Ovary (tissue), 9 donors: Measurements from ENCODE around the gene PIAS3. TPM values are rescaled to one million over a fixed set of nuclear protein-coding genes. Genes with fewer than 3 reads are reported as not detected.

Experiments used
- DNase-seq, 5 donors: peaks; one replicate each; pipeline ENCODE4 v3.0.0-alpha.2; 2019 to 2020
- H3K27ac ChIP-seq, 2 donors: fragments of 200-600 bp; one replicate each; pipeline versions ENCODE4 v1.5.1 to v1.8.0; 2019 to 2022
- H3K27me3 ChIP-seq: fragments of 200-600 bp; one replicate; pipeline ENCODE4 v1.8.0; 2022
- H3K36me3 ChIP-seq: fragments of 200-600 bp; sonication (generic); one replicate; pipeline ENCODE4 v1.5.1; 2019
- H3K4me1 ChIP-seq: one replicate; pipeline ENCODE4 v1.8.1; 2013; ENCODE audit warnings: mild to moderate bottlenecking, moderate library complexity; ENCODE audit not compliant: insufficient read depth
- H3K4me3 ChIP-seq: fragments of 200-600 bp; sonication (generic); one replicate; pipeline ENCODE4 v1.5.1; 2017
- H3K9me3 ChIP-seq, 2 donors: fragments of 200-600 bp in 1 of 2; sonication (generic) in 1 of 2; one replicate each; pipeline versions ENCODE4 v1.5.1 to v1.8.1; 2013 to 2019; ENCODE audit warnings: mild to moderate bottlenecking in 1 of 2, moderate library complexity in 1 of 2
- CTCF ChIP-seq, 3 donors: fragments of 450-650 bp in 2 of 3; fragments of 200-600 bp in 1 of 3; IDR thresholded peaks; one replicate each; pipeline versions ENCODE4 v1.5.1 to v1.8.0; 2016 to 2022; ENCODE audit warnings: antibody characterized with exemption in 3 of 3, mild to moderate bottlenecking in 1 of 3
- EP300 ChIP-seq: sonication (generic); formaldehyde crosslinking; IDR thresholded peaks from one replicate; pipeline ENCODE4 v1.6.1; 2017; ENCODE audit warnings: antibody characterized with exemption
- POLR2A ChIP-seq: fragments of 450-650 bp; IDR thresholded peaks from one replicate; pipeline ENCODE4 v1.6.1; 2017; ENCODE audit warnings: antibody characterized with exemption, mild to moderate bottlenecking, moderate library complexity
- WGBS, 3 donors: extraction: QIAGEN DNeasy Blood & Tissue Kit in 1 of 3; methylation state at CpG; one replicate each; pipeline versions ENCODE4 v1.1.5 to v1.1.7; 2013 to 2017; 5-methylcytosine and 5-hydroxymethylcytosine counted together
- intact Hi-C, 4 donors: fragments of 100-400 bp; cut with DNase I; formaldehyde crosslinking; loops; one replicate each; pipeline versions ENCODE4 v1.11.0 to v1.15.1; 2022 to 2023
- polyA plus RNA-seq, 2 donors: library from polyadenylated mRNA; stranded (reverse); fragments of 200-250 nt in 1 of 2; fragments of 350-450 nt in 1 of 2; fragmentation: Illumina TruSeq in 1 of 2; extraction: RNeasy Lipid Tissue Mini Kit (QIAGEN cat#74804) in 1 of 2; gene quantifications; one replicate each; pipeline ENCODE4 v1.2.3, GENCODE V29; 2013 to 2014
- total RNA-seq, 7 donors: library from RNA; depleted of rRNA in 2 of 7; stranded (reverse); fragments of >200 nt in 2 of 7; fragmentation: NEBNext Ultra II Directional in 3 of 7; extraction: Animal tissue kit (Norgen Biotek cat#: 25700) in 3 of 7; gene quantifications; one replicate each; pipeline versions ENCODE4 v1.1.0 to v1.2.4, GENCODE V29; 2016 to 2023
- donor health status: DM: no; HTN: no; CAD: no; lungs with moderate emphysema.
- donor health status: DM: no; HTN: no; CAD: no.
- donor health status: Bipolar disorder and iron deficiency.
- donor health status: DM: yes; HTN: yes; CAD: no.
- donor health status: DM: no; HTN: no; CAD: no.
- donor health status: DM: yes; HTN: yes; CAD: no.

PIAS3 gene
- total and polyA plus RNA-seq, 9 donors: 22.9 to 64.1 (median 39.5) TPM

- Histone ChIP-seq H3K9me3 (no peaks in the 10 kb centered on the region), H3K27ac (no peak overlapping the region), H3K4me1 (peaks cover 6% of the 10 kb centered on the region), H3K4me3 (no peak overlapping the region), H3K27me3 (no peaks in the 10 kb centered on the region), H3K36me3 (no peaks in the 10 kb centered on the region)
- TF ChIP-seq CTCF (IDR thresholded peaks at IDR 0.05): no peak
- no peak for TF ChIP-seq POLR2A
- 65 to 82% (median 77%) methylated on average over 5 of the region's 5 CpGs for WGBS, 3 donors
- intact Hi-C loops: no loop called here
- DNase-seq: no peak
These were observed 4.6 kb upstream of the PIAS3 start for GRCh38 chr1:145863282-145864018.

GRCh38 chr1:145859491-145860023 lies 676 bp upstream of the PIAS3 start:
- intact Hi-C loops: loop anchor here in 1 of 4 donors (10.0 kb wide), 1 partner anchor 45 kb away; no protein-coding TSS in a partner anchor
- no peaks in the 10 kb centered on the region for H3K36me3 ChIP-seq
- H3K4me3 ChIP-seq: peak overlapping the region; percentile 85
- TF ChIP-seq POLR2A: peak; percentile 74
- TF ChIP-seq EP300: no peak
- peak in 2 of 3 donors; percentile 13 to 33 for TF ChIP-seq CTCF (IDR thresholded peaks at IDR 0.05)
- no peaks in the 10 kb centered on the region for H3K9me3 ChIP-seq
- peak overlapping the region; percentile 89 for H3K27ac ChIP-seq
- H3K27me3 ChIP-seq: no peaks in the 10 kb centered on the region
- 0 to 1% (median 1%) methylated on average over 41 of the region's 41 CpGs for WGBS, 3 donors
- peak; percentile 91 to 94 (median 93) for DNase-seq
- peaks cover 3% of the 10 kb centered on the region for H3K4me1 ChIP-seq

GRCh38 chr1:145858238-145858900 lies 512 bp downstream of the PIAS3 start:
- Histone ChIP-seq H3K27me3 (no peaks in the 10 kb centered on the region), H3K4me1 (peaks cover 3% of the 10 kb centered on the region), H3K36me3 (no peaks in the 10 kb centered on the region), H3K9me3 (no peaks in the 10 kb centered on the region), H3K27ac (peak overlapping the region; percentile 89), H3K4me3 (peak overlapping the region; percentile 85)
- intact Hi-C loops: loop anchor here in 1 of 4 donors (10.0 kb wide), 1 partner anchor 46 kb away; no protein-coding TSS in a partner anchor
- WGBS, 3 donors: 0 to 1% (median 1%) methylated on average over 32 to 35 of the region's 35 CpGs
- peak; percentile 56 to 73 (median 69) for DNase-seq
- TF ChIP-seq EP300 (no peak), CTCF (IDR thresholded peaks at IDR 0.05) (no peak), POLR2A (no peak)

GRCh38 chr1:145857170-145857569 lies 1.7 kb downstream of the PIAS3 start:
- TF ChIP-seq POLR2A (no peak), EP300 (no peak), CTCF (IDR thresholded peaks at IDR 0.05) (no peak)
- H3K27ac ChIP-seq: no peak overlapping the region
- no peak overlapping the region for H3K4me3 ChIP-seq
- H3K9me3 ChIP-seq: no peaks in the 10 kb centered on the region
- no peaks in the 10 kb centered on the region for H3K27me3 ChIP-seq
- intact Hi-C loops: loop anchor here in 1 of 4 donors (10.0 kb wide), 1 partner anchor 48 kb away; no protein-coding TSS in a partner anchor
- WGBS, 3 donors: 68 to 81% (median 78%) methylated on average over 4 of the region's 4 CpGs
- DNase-seq: no peak
- H3K36me3 ChIP-seq: no peaks in the 10 kb centered on the region
- H3K4me1 ChIP-seq: peaks cover 3% of the 10 kb centered on the region
